HG02870 (cell line): ENCODE data around the gene UBTD1.

Experiments used
- ATAC-seq: cut with Tn5 transposase; IDR thresholded peaks from one replicate; pipeline ENCODE4 v1.9.1; 2021; ENCODE audit warnings: mild to moderate bottlenecking, moderate library complexity; ENCODE audit not compliant: unreplicated experiment

The UBTD1 gene

GRCh38 chr10:97580421-97581367 is 82.0 kb downstream of the UBTD1 start:
- ATAC-seq, result no peak

- ATAC-seq, result no peak
Measured at GRCh38 chr10:97582169-97582568, 83.4 kb downstream of the UBTD1 start.

DNA sequence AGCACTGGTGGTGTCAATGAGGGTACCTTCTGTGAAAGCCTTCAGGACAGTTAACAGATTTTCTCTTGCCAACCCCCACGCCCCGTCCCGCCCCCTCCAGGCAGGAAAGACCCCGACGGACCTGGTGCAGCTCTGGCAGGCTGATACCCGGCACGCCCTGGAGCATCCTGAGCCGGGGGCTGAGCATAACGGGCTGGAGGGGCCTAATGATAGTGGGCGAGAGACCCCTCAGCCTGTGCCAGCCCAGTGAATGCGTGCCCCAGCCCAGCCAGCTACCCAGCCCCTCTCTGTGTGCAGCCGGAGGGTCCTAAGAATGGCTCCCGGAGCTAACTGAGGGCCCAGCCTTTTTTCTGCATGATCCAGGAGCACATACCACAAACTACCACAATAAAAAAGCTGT is 84.8 kb downstream of the UBTD1 start:
- ATAC-seq, result no peak

DNA sequence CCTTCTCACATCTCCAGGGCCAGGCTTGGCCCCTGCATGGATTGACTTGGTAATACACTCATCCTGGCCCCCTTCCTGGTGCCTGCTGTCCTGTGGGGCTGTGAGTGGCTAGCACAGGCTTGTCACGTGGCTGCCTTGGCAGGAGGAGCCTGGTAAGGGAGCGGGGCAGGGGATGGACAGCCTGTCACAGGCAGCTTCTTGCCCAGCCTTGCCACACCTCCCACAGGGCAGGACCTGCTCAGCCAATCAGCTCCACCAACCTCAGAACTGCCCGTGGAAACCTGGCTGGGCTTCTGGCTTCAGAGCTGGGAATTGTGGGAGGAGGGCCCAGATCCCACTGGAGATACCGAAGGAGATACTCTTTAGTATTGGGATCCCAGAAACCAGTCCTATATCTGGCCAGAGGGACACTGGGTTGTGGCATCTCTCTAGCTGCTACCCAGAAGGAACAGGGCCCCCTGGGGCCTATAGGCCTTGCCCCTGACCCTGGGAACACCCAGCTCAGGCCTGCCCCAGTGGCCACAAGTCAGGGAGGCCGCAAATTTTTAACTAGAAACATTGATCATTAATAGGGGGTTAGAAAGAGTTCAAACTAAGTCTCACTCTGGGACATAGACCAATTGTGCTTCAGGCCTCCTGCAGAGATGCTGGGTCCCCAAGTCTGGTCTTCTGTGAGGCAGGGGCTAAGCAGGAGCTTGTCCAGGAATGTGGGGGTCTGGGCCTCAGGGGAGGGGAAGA is 85.5 kb downstream of the UBTD1 start, which contains the start of gene HOGA1:
Gene HOGA1, plus strand, starts transcription at position 330 of the 738 bp plus-strand sequence. Its CDS starts 315 bp downstream, at position 645.
- no peak for ATAC-seq

DNA sequence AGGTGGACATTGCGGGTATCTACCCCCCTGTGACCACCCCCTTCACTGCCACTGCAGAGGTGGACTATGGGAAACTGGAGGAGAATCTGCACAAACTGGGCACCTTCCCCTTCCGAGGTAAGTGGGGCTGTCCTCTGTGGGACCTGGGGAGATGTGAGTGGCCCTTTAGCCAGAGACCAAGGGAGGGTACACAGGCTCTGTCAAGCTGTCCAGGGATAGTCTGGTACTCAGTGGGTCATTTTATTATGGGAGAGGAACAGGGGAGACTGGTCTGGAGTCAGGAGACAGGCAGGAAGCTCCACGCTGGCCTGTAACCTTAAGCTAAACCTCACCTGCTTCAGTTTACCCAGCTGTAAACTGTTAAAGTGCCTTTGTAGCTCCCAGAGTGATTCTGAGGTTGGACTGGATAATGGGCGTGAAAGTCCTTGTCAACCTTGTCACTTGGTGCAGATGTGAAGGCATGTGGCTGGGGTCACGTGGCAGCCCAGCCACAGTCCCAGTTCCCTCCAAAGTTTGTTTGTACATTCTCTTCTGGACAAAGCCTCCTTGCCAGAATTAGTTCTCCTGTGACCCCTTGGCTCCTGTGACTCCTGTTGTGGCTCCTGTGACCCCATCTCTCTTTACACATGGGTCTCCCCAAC is 86.2 kb downstream of the UBTD1 start:
- ATAC-seq, result no peak

DNA sequence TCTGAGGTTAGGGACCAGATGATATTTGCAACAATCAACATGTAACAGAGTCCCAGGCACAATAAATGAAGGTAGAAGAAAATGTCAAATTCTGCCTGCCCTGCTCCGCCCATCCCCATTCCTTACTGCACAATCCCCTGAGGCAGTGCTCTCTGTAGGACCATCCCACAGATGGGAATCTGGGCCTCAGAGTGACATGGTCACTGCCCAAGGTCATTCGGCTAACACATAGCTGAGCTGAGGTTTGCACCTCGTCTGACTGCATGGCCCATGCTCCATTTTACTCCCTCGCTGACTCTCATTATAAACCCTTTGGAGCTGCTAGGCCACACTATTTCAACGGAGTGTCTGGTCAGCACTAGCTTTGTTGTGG is 86.7 kb downstream of the UBTD1 start:
- ATAC-seq, result no peak

DNA sequence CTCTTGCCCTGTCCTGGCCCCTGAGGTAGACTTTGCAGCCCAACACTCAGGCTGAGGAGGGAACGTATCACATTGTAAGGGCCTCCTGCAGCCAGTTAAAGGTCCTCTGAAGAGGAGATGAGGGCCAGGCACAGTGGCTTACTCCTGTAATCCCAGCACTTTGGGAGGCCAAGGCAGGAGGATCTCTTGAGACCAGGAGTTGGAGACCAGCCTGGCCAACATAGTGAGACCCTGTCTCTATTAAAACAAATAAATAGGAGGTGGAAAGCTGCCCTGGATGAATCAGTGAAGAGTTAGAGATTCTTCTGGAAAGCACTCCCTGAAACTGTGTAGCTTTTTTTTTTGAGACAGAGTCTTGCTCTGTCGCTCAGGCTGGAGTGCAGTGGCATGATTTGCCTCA is 88.5 kb downstream of the UBTD1 start:
- ATAC-seq, result no peak

- ATAC-seq, result no peak
Measured at GRCh38 chr10:97589479-97589878, 90.8 kb downstream of the UBTD1 start, which contains the start of gene C10orf62. C10orf62 (plus strand) TSS chr10:97589721; CDS start chr10:97589898, 177 bp downstream.

GRCh38 chr10:97590082-97590747 is 91.5 kb downstream of the UBTD1 start:
- ATAC-seq, result no peak

- no peak for ATAC-seq
Measured at GRCh38 chr10:97590748-97591495, 92.2 kb downstream of the UBTD1 start.

DNA sequence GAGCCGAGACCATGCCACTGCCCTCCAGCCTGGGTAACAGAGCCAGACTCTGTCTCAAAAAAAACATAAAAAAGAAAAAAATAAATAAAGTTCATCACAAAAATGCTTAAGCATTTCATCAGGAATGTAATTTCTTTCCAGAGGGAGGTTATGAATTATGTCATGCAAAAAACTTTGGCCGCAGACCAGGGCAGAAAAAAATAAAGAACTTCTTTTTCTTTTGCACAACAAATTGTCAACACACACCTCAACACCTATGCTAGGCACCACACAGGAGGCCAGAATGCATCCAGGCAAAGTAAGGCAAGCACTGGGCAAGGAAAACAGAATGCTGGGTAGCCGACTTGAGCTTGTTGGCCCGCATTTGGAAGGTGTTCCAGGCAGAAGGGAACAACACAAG is 94.7 kb downstream of the UBTD1 start:
- no peak for ATAC-seq

DNA sequence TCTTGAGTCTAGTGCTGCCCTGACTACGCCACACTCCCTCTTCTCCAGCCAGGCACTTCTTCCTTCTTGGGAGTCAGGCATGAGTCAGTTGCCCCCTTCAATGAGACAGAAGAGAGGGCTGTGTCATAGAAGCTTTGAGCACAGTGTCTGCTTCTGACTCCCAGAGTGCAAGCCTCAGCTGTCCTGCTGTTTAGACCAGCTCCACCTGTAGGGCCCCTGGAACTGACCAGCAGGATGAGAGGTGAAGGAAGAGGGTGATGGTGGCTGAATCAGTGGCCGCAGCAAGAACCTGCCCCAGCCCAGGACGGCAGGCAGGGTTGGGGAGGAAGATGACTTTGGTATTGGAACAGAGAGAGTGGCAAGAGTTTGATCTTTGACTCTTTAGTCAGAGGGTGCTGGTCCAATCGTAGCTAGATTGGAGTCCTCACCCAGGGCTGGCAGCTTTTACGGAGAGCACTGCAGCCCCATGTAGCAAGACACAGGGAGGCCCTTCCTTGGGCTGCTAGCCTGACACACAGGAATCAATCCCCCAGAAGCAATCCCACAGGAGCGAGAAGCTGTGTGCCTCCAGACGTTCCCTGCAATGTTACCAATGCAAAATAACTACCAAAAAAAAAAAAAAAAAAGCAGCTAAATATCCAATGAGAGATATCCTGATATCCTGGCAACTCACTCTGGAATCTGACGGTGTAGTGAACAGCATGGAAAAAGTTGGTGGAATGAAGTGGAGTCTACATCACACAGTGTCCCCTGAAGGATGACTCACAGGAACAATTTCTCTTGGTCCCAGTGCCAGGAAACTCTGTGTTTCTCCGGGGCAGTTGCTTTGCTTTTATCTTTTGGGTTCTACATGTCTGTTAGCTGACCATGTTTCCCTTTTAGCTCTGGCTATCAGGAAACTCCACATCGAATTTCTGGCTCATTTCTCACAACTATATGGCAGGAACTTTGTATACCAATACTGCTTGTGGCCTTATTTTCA is 97.7 kb downstream of the UBTD1 start:
- ATAC-seq, result no peak

DNA sequence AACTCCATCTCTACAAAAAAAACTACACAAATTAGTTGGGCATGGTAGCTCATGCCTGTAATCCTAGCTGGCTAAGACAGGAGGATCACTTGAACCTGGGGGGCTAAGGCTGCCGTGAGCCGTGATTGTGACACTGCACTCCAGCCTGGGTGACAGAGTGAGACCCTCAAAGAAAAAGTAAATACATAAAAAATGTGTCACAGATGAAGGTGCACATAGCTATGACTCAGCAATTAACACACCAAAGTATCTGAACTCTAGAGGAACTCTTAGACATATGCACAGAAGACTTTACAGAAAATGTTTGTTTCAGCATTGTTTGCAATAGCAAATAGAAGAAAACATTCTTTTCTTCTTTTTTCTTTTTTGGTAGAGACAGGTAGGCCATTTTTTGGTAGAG is 99.1 kb downstream of the UBTD1 start:
- no peak for ATAC-seq

- ATAC-seq, result no peak
Measured at GRCh38 chr10:97598407-97599271, 99.9 kb downstream of the UBTD1 start.

DNA sequence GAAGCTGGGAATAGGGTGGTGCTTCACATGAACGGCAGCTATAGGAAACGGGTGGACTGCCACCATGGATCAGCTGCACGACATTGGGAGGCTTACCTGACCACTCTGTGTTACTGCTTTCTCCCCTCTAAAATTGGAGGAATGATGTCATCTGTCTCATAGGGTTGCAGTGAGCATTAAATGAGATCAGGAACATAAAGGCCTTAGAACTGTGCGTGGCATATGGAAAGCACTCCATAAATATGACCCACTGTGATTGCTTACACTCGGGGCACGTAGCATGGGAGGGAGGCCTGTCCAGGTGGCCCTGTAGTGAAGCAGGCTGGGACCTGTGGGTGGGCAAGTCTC is 100.5 kb downstream of the UBTD1 start:
- no peak for ATAC-seq

GRCh38 chr10:97600616-97601015 is 101.9 kb downstream of the UBTD1 start:
- no peak for ATAC-seq

DNA sequence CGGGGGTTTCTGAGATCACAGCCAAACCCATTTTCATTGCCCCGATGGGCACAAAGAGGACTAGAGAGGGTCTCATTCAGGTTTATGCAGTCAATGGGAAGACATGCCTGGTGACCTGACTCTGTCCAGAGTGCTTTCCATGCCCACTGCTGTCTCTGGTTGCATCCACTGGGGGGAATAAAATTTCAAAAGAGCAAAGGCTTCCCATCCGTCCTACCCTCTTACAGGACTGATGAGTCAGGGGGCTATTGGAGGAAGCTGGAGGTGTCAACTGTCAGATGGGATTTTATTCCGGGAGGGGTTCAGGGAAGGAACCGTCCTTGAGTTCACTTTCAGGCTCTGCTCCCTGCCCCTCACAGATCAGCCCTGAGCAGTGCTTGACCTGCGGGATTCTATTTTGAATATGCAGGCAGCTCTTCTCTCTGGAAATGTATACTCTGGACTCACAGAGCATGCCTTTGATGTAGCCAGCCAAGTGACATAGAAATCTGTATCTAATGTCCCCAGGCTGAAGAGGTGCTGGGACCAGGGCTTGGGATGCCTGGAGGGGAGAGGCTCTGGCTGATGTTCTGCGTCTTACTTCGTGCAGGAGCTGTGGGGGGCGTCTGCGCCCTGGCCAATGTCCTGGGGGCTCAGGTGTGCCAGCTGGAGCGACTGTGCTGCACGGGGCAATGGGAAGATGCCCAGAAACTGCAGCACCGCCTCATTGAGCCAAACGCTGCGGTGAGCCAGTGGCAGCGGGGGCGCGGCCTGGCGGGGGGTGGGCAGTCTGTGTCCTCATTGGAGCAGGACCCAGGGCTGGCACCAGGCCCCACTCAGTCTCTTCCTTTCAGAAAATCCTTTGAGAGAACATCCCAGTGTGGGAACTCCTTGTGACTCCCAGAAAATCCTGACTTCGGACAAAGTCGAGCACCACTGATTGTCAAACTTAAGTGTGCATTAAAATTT is 102.8 kb downstream of the UBTD1 start:
- no peak for ATAC-seq
